ENCODE measurements around the gene NFATC2.
A peak's percentile ranks its signal among the peaks of the same experiment; 100 is the strongest.

The NFATC2 gene

DNA sequence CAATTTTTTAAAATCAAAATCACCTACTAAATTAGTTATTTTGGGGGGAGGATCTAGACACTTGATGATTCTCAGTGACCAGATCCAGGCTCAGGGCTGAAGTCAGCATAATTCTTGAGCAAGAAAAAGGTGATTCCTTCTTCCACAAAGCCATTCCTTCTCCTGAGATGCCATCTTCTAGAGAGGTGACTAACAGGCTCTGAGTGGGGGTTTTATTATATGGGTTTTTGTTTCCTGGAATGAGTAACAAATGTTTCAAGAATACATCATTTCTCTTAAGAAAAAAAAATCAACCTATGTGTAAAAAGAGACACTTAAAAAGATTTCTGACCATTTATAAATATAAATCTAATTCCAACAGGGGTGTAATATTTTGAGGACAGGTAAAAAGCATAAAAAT, 154.3 kb downstream of the NFATC2 start:
- no peak for DNase-seq

DNA sequence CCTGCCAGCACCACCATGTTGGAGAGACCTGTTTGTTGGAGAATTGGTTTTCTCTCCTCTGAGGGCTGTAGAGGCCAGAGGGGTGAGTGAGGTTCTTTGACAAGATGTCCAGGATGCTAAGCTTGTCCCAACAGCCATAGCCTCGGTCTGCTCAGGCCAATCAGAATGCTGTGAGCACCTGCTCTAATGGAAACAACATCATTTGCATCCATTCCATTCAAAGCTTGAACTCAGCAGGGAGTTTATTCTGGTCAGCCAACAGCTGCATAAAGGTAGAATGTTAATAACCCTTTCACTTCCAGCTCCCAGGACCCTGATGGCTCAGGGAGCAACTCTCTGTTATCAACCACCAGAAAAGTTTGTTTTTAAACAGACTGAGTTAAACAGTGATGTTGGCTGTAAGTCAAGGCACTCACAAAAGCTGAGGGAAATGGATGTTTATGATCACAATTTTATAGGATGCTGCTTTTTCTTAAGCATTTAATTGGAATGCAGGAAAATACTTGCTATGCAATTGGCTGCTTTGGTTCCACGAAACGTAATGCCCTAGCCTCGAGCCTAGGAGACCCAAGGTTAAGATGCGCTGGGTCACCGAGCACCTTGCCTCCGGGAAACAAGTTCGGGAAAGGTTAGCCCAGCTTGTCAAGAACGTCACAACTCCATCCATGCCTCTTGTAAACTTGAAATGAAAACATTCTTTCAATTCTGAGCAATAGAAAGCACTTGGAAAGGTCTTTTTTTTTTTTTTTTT, 155.2 kb downstream of the NFATC2 start:
- DNase-seq = no peak

DNA sequence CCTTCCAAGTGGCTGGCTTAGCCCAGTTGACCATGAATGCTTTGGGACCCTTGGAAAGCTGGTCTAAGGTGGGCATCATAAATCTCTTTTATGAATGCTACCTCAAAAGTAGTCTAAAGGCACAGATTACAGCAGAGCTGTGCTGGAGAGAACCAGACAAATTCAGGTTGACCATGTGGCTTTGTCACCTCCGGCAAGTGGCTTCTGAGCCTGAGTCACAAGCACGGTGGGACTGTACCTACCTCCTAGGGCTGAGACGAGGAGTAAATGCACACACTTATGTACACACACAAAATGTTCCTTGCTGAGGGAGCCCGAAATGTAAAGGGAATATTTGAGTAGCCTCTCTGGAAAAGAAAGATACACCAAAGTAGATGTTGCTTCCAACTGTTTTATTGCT, 155.9 kb downstream of the NFATC2 start:
- DNase-seq = peak in 1 of 5 donors; percentile 61

DNA sequence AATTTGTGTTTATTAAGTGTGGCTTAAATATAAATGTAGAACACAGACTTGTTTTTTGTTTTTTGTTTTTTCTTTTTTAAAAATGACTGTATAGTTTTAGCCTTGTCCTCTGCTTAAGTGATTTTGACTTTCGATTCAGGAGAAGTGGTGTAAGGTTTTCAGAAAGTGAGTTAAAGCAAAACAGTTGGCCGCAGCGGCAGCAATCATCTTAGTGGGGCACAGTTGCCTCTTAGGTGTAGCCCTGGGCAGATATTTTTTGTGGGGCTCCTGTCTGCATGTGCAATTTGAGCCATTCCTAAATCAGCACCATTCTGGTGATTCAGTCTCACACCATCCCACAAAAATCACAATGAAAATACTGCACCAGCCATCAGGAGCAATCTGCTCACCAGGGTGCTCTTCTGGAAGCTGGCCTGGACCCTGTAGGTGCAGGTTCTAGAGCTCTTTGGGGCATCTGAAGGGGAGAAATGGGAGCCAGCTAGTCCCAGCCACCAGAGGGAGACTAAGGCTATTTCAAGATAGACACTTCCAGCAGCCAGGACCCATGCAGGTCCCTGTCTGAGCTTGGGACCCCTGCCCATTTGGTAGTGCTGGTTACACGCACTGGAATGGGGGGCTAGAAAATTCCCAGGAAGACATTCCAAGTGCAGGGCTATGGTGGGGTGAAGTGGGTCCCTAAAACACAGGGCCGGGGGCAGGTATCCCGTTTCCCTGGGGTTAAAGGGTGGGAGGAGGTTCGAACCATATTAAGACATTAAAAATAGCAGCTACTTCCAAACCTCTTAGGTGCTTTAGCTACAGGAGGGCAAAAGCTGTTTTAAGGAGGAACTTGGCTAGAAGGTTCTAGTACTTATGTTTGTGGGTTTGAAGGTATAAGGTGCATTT, 156.6 kb downstream of the NFATC2 start:
- DNase-seq = peak in 1 of 5 donors; percentile 58

- no peak for DNase-seq
Observed at GRCh38 chr20:51384875-51385274, 157.6 kb downstream of the NFATC2 start.

- DNase-seq = no peak
Observed at GRCh38 chr20:51383891-51384510, 158.5 kb downstream of the NFATC2 start.

GRCh38 chr20:51382986-51383821, 159.3 kb downstream of the NFATC2 start:
- no peak for DNase-seq

- DNase-seq = no peak
Observed at GRCh38 chr20:51382111-51382985, 160.2 kb downstream of the NFATC2 start.

DNA sequence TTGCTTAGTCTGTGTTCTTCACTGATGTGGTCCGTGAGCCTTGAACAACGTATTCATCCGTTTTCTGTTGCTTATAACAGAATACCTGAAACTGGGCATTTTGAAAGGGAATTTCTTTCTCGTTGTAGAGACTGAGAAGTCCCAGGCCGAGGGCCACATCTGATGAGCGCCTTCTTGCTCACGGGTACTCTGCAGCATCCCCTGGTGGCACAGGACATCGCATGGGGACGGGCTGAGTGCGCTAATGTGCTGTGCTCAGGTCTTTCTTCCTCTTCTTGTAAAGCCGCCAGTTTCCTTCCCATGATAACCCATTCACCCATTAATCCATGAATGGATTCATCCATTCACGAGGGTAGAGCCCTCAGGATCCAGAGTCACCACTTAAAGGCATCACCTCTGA, 161.0 kb downstream of the NFATC2 start:
- DNase-seq = no peak

- no peak for DNase-seq
Observed at GRCh38 chr20:51380401-51381385, 161.8 kb downstream of the NFATC2 start.

- DNase-seq = no peak
Observed at GRCh38 chr20:51379601-51380341, 162.7 kb downstream of the NFATC2 start.

DNA sequence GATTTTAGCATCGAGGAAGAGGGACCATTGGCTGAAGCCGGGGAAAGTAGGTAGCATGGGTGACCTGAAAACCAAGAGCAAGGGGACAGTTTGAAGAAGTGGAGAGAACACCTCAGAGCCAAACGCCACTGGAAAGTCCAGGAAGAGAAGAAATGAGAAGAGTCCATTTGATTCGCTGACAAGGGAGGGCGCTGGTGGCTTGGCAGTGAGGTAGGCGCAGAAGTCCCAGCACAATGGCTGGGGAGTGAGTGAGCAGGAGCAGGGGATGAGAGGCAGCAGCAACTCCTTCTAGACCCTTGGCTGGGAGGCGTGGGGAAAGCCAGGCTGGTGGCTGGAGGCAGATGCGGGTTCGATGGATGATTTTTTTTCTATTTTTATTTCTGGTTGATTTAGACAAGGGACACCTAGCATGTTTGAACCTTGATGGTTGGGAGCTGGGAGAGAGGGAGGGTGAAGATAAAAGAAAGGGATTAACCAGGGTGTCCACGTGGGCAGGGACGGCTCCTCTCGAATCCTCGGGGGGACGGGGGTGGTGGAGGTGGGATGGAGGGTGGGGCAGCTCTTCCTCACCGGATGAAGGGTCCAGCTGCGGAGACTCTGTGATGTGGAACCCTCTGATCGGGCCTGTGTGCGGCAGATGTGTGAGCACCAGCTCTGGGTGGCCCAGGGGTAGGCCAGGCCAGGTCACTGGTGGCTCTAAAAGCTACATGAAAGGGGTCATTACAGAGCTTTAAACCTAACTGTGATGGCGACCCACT, 164.2 kb downstream of the NFATC2 start:
- DNase-seq = no peak

GRCh38 chr20:51377132-51377531, 165.4 kb downstream of the NFATC2 start:
- DNase-seq = no peak

DNA sequence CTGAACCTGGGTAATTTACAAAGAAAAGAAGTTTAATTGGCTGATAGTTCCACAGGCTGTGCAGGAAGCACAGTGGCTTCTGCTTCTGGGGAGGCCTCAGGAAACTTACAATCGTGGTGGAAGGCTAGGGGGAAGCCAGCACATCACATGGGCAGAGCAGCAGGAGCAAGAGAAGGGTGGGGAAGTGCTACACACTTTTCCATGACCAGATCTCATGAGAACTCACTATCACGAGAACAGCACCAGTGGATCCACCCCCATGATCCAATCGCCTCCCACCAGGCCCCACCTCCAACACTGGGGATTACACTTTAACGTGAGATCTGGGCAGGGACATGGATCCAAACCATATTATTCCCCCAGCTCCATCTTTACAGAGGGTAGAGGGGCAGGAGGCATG, 166.4 kb downstream of the NFATC2 start:
- DNase-seq = no peak

- DNase-seq = no peak
Observed at GRCh38 chr20:51375561-51375960, 167.0 kb downstream of the NFATC2 start.

DNA sequence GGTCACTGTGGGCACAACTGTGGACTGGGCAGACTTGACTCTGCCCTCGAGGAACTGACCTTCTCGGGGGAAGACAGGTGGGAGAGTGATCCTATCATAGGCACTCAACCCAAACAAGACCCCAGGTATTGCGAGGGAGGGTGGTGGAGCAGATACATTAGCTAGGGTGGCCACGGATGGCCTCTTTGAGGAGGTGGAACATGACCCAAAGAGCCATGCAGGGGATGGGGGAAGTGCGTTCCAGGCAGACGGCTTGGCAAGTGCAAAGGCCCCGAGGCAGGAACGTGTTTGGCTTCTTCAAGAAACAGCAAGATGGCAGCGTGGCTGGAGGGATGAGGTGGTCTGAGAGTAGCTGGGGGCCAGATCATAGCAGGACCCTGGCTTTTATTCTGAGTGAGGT, 167.6 kb downstream of the NFATC2 start:
- no peak for DNase-seq

DNA sequence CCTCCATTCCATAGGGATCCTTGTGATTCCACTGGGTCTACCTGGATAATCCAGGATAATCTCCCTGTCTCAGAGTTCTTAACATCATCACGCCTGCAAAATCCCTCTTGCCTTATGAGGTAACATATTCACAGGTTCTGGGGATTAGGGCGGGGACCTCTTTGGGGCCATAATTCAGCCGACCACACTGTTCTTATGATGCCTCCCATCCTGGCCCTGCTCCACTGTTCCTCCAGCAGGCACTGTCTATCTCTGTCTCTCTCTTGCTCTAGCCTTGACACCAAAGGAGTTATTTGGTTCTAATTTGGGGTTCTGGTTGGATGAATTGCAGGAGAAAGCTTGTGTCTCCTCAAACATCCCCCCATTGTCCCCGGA, 168.1 kb downstream of the NFATC2 start:
- DNase-seq = no peak

- DNase-seq = no peak
Observed at GRCh38 chr20:51373713-51374455, 168.6 kb downstream of the NFATC2 start.

Data from T-helper 1 cell (primary cell).